HG03060 (cell line): Measurements from ENCODE around the gene TUT1.
A peak's percentile ranks its signal among the peaks of the same experiment; 100 is the strongest.
"Not testable (repeated sequence)": the region's sequence is repeated elsewhere in the genome, so short reads cannot be mapped to it uniquely, and the experiment has no call there.

Experiments used
- ATAC-seq: cut with Tn5 transposase; IDR thresholded peaks from one replicate; pipeline ENCODE4 v1.9.1; 2021; ENCODE audit warnings: low read depth, moderate number of reproducible peaks; ENCODE audit not compliant: unreplicated experiment

TUT1 gene

GRCh38 chr11:62604460-62605120, 13.3 kb upstream of the TUT1 start:
- no peak for ATAC-seq

GRCh38 chr11:62603776-62604299, 12.5 kb upstream of the TUT1 start:
- ATAC-seq = no peak

- ATAC-seq = no peak
Measured at GRCh38 chr11:62603072-62603408, 11.7 kb upstream of the TUT1 start.

- ATAC-seq = no peak
Measured at GRCh38 chr11:62602141-62603071, 11.1 kb upstream of the TUT1 start.

GRCh38 chr11:62601372-62602140, 10.2 kb upstream of the TUT1 start, which contains the start of gene MTA2:
Gene MTA2 (minus strand): TSS chr11:62601865. CDS start chr11:62601450, 415 bp downstream.
- ATAC-seq = peak; percentile 66

- no peak for ATAC-seq
Measured at GRCh38 chr11:62601122-62601371, 9.7 kb upstream of the TUT1 start.

GRCh38 chr11:62600367-62601121, 9.2 kb upstream of the TUT1 start:
- ATAC-seq = no peak

- ATAC-seq = no peak
Measured at GRCh38 chr11:62599901-62600300, 8.6 kb upstream of the TUT1 start.

GRCh38 chr11:62599069-62599696, 7.9 kb upstream of the TUT1 start:
- peak; percentile 35 for ATAC-seq

- ATAC-seq = no peak
Measured at GRCh38 chr11:62595124-62595523, 3.8 kb upstream of the TUT1 start.

GRCh38 chr11:62593434-62594044, 2.2 kb upstream of the TUT1 start:
- no peak for ATAC-seq

GRCh38 chr11:62592989-62593421, 1.7 kb upstream of the TUT1 start:
- ATAC-seq = no peak

- ATAC-seq = no peak
Measured at GRCh38 chr11:62592146-62592815, 958 bp upstream of the TUT1 start.

GRCh38 chr11:62588966-62589637, 2.2 kb downstream of the TUT1 start:
- ATAC-seq = no peak

- not testable (repeated sequence) for ATAC-seq
Measured at GRCh38 chr11:62585356-62585755, 6.0 kb downstream of the TUT1 start.

GRCh38 chr11:62581735-62582134, 9.6 kb downstream of the TUT1 start:
- ATAC-seq = not testable (repeated sequence)

GRCh38 chr11:62580959-62581715, 10.2 kb downstream of the TUT1 start:
- ATAC-seq = no peak

GRCh38 chr11:62579252-62579651, 12.1 kb downstream of the TUT1 start:
- ATAC-seq = no peak
